ENCODE measurements around the gene GLI3.

GRCh38 chr7:41955451-41955850 is 281.6 kb downstream of the GLI3 start:
- TF ChIP-seq POLR2AphosphoS5 (IDR thresholded peaks at IDR 0.05), result no peak
- TF ChIP-seq, protein P1, sequence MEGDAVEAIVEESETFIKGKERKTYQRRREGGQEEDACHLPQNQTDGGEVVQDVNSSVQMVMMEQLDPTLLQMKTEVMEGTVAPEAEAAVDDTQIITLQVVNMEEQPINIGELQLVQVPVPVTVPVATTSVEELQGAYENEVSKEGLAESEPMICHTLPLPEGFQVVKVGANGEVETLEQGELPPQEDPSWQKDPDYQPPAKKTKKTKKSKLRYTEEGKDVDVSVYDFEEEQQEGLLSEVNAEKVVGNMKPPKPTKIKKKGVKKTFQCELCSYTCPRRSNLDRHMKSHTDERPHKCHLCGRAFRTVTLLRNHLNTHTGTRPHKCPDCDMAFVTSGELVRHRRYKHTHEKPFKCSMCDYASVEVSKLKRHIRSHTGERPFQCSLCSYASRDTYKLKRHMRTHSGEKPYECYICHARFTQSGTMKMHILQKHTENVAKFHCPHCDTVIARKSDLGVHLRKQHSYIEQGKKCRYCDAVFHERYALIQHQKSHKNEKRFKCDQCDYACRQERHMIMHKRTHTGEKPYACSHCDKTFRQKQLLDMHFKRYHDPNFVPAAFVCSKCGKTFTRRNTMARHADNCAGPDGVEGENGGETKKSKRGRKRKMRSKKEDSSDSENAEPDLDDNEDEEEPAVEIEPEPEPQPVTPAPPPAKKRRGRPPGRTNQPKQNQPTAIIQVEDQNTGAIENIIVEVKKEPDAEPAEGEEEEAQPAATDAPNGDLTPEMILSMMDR (IDR thresholded peaks at IDR 0.05), result no peak

Measured in suprapubic skin (tissue), 3 donors.